ENCODE results near the gene EDIL3. TPM values are rescaled to one million over a fixed set of nuclear protein-coding genes. Genes with fewer than 3 reads are reported as not detected.

Gene EDIL3
- total RNA-seq, 2 experiments from 2014 or later, result not detected

DNA sequence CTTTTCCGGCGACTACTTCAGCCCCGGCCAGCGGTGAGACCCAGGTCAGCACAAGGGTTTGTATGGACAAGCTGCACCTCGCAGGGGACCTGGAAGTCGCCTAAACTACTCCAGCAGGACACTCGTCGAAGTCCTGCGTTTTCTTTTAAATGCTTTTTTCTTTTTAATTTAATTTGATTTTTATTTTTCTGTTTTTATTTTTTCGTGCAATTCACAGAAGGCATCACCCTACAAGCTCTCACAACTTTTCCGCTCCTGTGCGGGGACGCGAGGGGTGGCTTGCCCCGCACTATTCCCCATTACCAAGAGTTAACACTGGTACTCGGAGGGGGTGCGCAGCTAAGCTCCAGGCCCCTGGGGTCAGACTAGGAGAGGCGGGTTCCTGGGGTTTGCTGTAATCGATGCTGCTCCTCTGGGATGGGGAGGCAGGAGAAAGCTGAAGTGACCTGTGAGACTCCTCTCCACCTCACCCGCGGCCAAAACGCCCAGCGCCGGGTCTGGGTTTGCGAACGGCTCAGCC, 1.3 kb downstream of the EDIL3 start:
- Histone ChIP-seq H2AFZ (ENCODE audit: low read length) (no peak overlapping the region), H3K79me2 (ENCODE audit: insufficient read depth, low read depth, low read length) (no peaks in the 10 kb centered on the region), H3K27ac (ENCODE audit: low read depth, low read length, poor library complexity, severe bottlenecking) (no peak overlapping the region), H4K20me1 (ENCODE audit: insufficient read depth, low read length) (no peaks in the 10 kb centered on the region), H3K4me3 (ENCODE audit: low read depth, low read length, poor library complexity, severe bottlenecking) (no peak overlapping the region), H3K9me2 (ENCODE audit: insufficient read depth, low read length) (no peaks in the 10 kb centered on the region), H3K36me3 (ENCODE audit: insufficient read depth, low read length) (no peaks in the 10 kb centered on the region), H3K9me3 (ENCODE audit: low read length) (no peaks in the 10 kb centered on the region), H3K4me1 (ENCODE audit: insufficient read depth, low read length, poor library complexity, severe bottlenecking) (no peaks in the 10 kb centered on the region), H3K4me2 (ENCODE audit: low read length) (no peak overlapping the region)
- no peak for DNase-seq (ENCODE audit: low spot score)
- POLR2A ChIA-PET, result no interaction called here
- intact Hi-C loops (cut with micrococcal nuclease; ENCODE audit: unreplicated experiment), result no loop called here
- no peak for TF ChIP-seq CTCF (conservative IDR thresholded peaks at IDR 0.05; ENCODE audit: low read length)
- TF ChIP-seq EZH2phosphoT487 (IDR thresholded peaks at IDR 0.05; ENCODE audit: borderline replicate concordance, low read depth, low read length), result no peak
- CTCF ChIA-PET (ENCODE audit: unreplicated experiment), result no interaction called here
- BruUV-seq (replicated peaks), result no TSS peak

DNA sequence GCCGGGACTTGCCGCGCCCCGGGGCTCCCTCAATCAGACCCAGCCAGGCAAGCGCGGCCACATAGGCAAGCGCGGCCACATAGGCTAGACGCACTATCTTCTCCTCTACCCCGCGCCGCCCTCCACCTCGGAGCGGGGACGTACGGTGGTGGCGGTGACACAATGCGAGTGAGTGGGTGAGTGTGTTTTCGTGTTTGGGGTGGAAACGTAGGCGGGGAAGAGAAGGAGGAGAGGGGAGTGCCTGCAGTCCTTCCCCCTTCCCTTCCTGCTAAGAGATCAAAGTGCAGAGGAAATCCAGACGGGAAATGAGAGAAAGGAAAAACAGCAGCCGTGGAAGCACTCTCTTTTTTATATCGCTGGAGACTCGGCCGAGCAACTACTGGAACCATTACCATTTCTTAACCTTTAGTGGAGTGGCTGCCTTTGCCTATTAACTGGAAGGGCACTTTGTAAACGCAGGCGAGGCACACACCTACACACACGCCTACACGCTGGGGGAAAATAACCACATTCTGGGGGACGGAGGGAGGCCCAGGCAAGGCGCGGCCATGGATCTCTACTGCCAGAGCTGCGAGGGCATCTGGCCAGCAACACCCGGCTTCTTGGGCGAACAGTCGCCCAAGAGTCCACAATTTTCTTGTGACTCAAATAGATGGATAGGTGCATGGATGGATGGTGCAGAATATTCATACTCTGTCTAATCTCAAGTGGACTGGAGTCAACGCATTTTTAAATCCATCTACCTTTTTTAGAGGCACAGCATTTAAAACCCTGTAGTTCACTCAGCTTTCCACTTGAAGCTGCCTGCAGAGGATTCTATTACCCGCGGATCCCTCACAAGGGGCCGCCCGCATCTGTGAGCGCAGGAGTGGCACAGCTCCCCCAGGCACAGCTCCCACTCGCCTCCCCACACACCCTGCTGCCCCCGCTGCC, 2.1 kb downstream of the EDIL3 start:
- Histone ChIP-seq H2AFZ (ENCODE audit: low read length) (no peak overlapping the region), H3K79me2 (ENCODE audit: insufficient read depth, low read depth, low read length) (no peaks in the 10 kb centered on the region), H4K20me1 (ENCODE audit: insufficient read depth, low read length) (no peaks in the 10 kb centered on the region), H3K36me3 (ENCODE audit: insufficient read depth, low read length) (no peaks in the 10 kb centered on the region), H3K9me2 (ENCODE audit: insufficient read depth, low read length) (no peaks in the 10 kb centered on the region), H3K9me3 (ENCODE audit: low read length) (no peaks in the 10 kb centered on the region), H3K4me3 (ENCODE audit: low read depth, low read length, poor library complexity, severe bottlenecking) (no peak overlapping the region), H3K4me2 (ENCODE audit: low read length) (no peak overlapping the region), H3K4me1 (ENCODE audit: insufficient read depth, low read length, poor library complexity, severe bottlenecking) (no peaks in the 10 kb centered on the region), H3K27ac (ENCODE audit: low read depth, low read length, poor library complexity, severe bottlenecking) (no peak overlapping the region)
- ChIA-PET CTCF (ENCODE audit: unreplicated experiment) (no interaction called here), POLR2A (no interaction called here)
- no peak for DNase-seq (ENCODE audit: low spot score)
- no peak for TF ChIP-seq CTCF (conservative IDR thresholded peaks at IDR 0.05; ENCODE audit: low read length)
- no peak for TF ChIP-seq EZH2phosphoT487 (IDR thresholded peaks at IDR 0.05; ENCODE audit: borderline replicate concordance, low read depth, low read length)
- intact Hi-C loops (cut with micrococcal nuclease; ENCODE audit: unreplicated experiment), result no loop called here
- BruUV-seq (replicated peaks), result no TSS peak
